ENCODE measurements around the gene OR5K1.

The OR5K1 gene

GRCh38 chr3:98462901-98463300, at the start of gene OR5K1:
Gene OR5K1, plus strand, starts transcription at chr3:98463201. Its CDS starts 6,376 bp downstream, at chr3:98469577.
- H3K27me3 ChIP-seq (ENCODE audit: control insufficient read depth, insufficient read depth, low read length), result no peaks in the 10 kb centered on the region
- H3K9ac ChIP-seq (ENCODE audit: low read depth, low read length), result no peak within 1 kb of the TSS
- no peaks in the 10 kb centered on the region for H3K36me3 ChIP-seq (ENCODE audit: control insufficient read depth, insufficient read depth, low read length)
- no peaks in the 10 kb centered on the region for H3K4me1 ChIP-seq (ENCODE audit: control insufficient read depth, insufficient read depth, low read length)
- H3K27ac ChIP-seq (ENCODE audit: low read depth, low read length), result no peak within 1 kb of the TSS
- H3K9me3 ChIP-seq (ENCODE audit: control insufficient read depth, insufficient read depth, low read length), result no peaks in the 10 kb centered on the region
- no peak within 1 kb of the TSS for H3K4me3 ChIP-seq (ENCODE audit: low read depth, low read length)

GRCh38 chr3:98432575-98432974, 30.4 kb upstream of the OR5K1 start:
- Histone ChIP-seq H3K27ac (ENCODE audit: low read depth, low read length) (no peak overlapping the region), H3K9me3 (ENCODE audit: control insufficient read depth, insufficient read depth, low read length) (peaks cover 3% of the 10 kb centered on the region), H3K36me3 (ENCODE audit: control insufficient read depth, insufficient read depth, low read length) (no peaks in the 10 kb centered on the region), H3K4me1 (ENCODE audit: control insufficient read depth, insufficient read depth, low read length) (no peaks in the 10 kb centered on the region), H3K27me3 (ENCODE audit: control insufficient read depth, insufficient read depth, low read length) (no peaks in the 10 kb centered on the region), H3K9ac (ENCODE audit: low read depth, low read length) (no peak overlapping the region), H3K4me3 (ENCODE audit: low read depth, low read length) (no peak overlapping the region)

- Histone ChIP-seq H3K36me3 (ENCODE audit: control insufficient read depth, insufficient read depth, low read length) (no peaks in the 10 kb centered on the region), H3K9me3 (ENCODE audit: control insufficient read depth, insufficient read depth, low read length) (peaks cover 3% of the 10 kb centered on the region), H3K27ac (ENCODE audit: low read depth, low read length) (no peak overlapping the region), H3K9ac (ENCODE audit: low read depth, low read length) (no peak overlapping the region), H3K4me3 (ENCODE audit: low read depth, low read length) (no peak overlapping the region), H3K4me1 (ENCODE audit: control insufficient read depth, insufficient read depth, low read length) (no peaks in the 10 kb centered on the region), H3K27me3 (ENCODE audit: control insufficient read depth, insufficient read depth, low read length) (no peaks in the 10 kb centered on the region)
These were observed 29.2 kb upstream of the OR5K1 start for GRCh38 chr3:98433764-98434163.

- Histone ChIP-seq H3K4me3 (ENCODE audit: low read depth, low read length) (no peak overlapping the region), H3K27me3 (ENCODE audit: control insufficient read depth, insufficient read depth, low read length) (no peaks in the 10 kb centered on the region), H3K9me3 (ENCODE audit: control insufficient read depth, insufficient read depth, low read length) (peaks cover 3% of the 10 kb centered on the region), H3K9ac (ENCODE audit: low read depth, low read length) (no peak overlapping the region), H3K4me1 (ENCODE audit: control insufficient read depth, insufficient read depth, low read length) (no peaks in the 10 kb centered on the region), H3K27ac (ENCODE audit: low read depth, low read length) (no peak overlapping the region), H3K36me3 (ENCODE audit: control insufficient read depth, insufficient read depth, low read length) (no peaks in the 10 kb centered on the region)
These were observed 28.6 kb upstream of the OR5K1 start for GRCh38 chr3:98434412-98434811.

GRCh38 chr3:98440283-98440682, 22.7 kb upstream of the OR5K1 start:
- no peaks in the 10 kb centered on the region for H3K4me1 ChIP-seq (ENCODE audit: control insufficient read depth, insufficient read depth, low read length)
- no peaks in the 10 kb centered on the region for H3K27me3 ChIP-seq (ENCODE audit: control insufficient read depth, insufficient read depth, low read length)
- H3K36me3 ChIP-seq (ENCODE audit: control insufficient read depth, insufficient read depth, low read length), result no peaks in the 10 kb centered on the region
- H3K9ac ChIP-seq (ENCODE audit: low read depth, low read length), result no peak overlapping the region
- H3K4me3 ChIP-seq (ENCODE audit: low read depth, low read length), result no peak overlapping the region
- H3K27ac ChIP-seq (ENCODE audit: low read depth, low read length), result no peak overlapping the region
- no peaks in the 10 kb centered on the region for H3K9me3 ChIP-seq (ENCODE audit: control insufficient read depth, insufficient read depth, low read length)

- Histone ChIP-seq H3K4me1 (ENCODE audit: control insufficient read depth, insufficient read depth, low read length) (no peaks in the 10 kb centered on the region), H3K9me3 (ENCODE audit: control insufficient read depth, insufficient read depth, low read length) (no peaks in the 10 kb centered on the region)
These were observed 17.0 kb upstream of the OR5K1 start for GRCh38 chr3:98445949-98446406.

GRCh38 chr3:98449606-98450193, 13.3 kb upstream of the OR5K1 start:
- H3K36me3 ChIP-seq (ENCODE audit: control insufficient read depth, insufficient read depth, low read length), result no peaks in the 10 kb centered on the region
- no peaks in the 10 kb centered on the region for H3K9me3 ChIP-seq (ENCODE audit: control insufficient read depth, insufficient read depth, low read length)
- H3K27ac ChIP-seq (ENCODE audit: low read depth, low read length), result no peak overlapping the region
- no peaks in the 10 kb centered on the region for H3K4me1 ChIP-seq (ENCODE audit: control insufficient read depth, insufficient read depth, low read length)
- no peak overlapping the region for H3K4me3 ChIP-seq (ENCODE audit: low read depth, low read length)
- no peaks in the 10 kb centered on the region for H3K27me3 ChIP-seq (ENCODE audit: control insufficient read depth, insufficient read depth, low read length)
- no peak overlapping the region for H3K9ac ChIP-seq (ENCODE audit: low read depth, low read length)

More at GRCh38 chr3:98445949-98446406, 17.0 kb upstream of the OR5K1 start:
- no peak overlapping the region for H3K27ac ChIP-seq (ENCODE audit: low read depth, low read length)
- no peaks in the 10 kb centered on the region for H3K36me3 ChIP-seq (ENCODE audit: control insufficient read depth, insufficient read depth, low read length)
- H3K9ac ChIP-seq (ENCODE audit: low read depth, low read length), result no peak overlapping the region
- H3K4me3 ChIP-seq (ENCODE audit: low read depth, low read length), result no peak overlapping the region
- no peaks in the 10 kb centered on the region for H3K27me3 ChIP-seq (ENCODE audit: control insufficient read depth, insufficient read depth, low read length)

- Histone ChIP-seq H3K4me1 (ENCODE audit: control insufficient read depth, insufficient read depth, low read length) (no peaks in the 10 kb centered on the region), H3K9me3 (ENCODE audit: control insufficient read depth, insufficient read depth, low read length) (no peaks in the 10 kb centered on the region), H3K27me3 (ENCODE audit: control insufficient read depth, insufficient read depth, low read length) (no peaks in the 10 kb centered on the region), H3K4me3 (ENCODE audit: low read depth, low read length) (no peak overlapping the region), H3K27ac (ENCODE audit: low read depth, low read length) (no peak overlapping the region), H3K36me3 (ENCODE audit: control insufficient read depth, insufficient read depth, low read length) (no peaks in the 10 kb centered on the region), H3K9ac (ENCODE audit: low read depth, low read length) (no peak overlapping the region)
These were observed 12.6 kb upstream of the OR5K1 start for GRCh38 chr3:98450372-98450771.

- Histone ChIP-seq H3K4me3 (ENCODE audit: low read depth, low read length) (no peak overlapping the region), H3K36me3 (ENCODE audit: control insufficient read depth, insufficient read depth, low read length) (no peaks in the 10 kb centered on the region), H3K27me3 (ENCODE audit: control insufficient read depth, insufficient read depth, low read length) (no peaks in the 10 kb centered on the region)
These were observed 9.2 kb upstream of the OR5K1 start for GRCh38 chr3:98453827-98454226.

GRCh38 chr3:98454929-98455328, 8.1 kb upstream of the OR5K1 start:
- no peaks in the 10 kb centered on the region for H3K36me3 ChIP-seq (ENCODE audit: control insufficient read depth, insufficient read depth, low read length)
- no peak overlapping the region for H3K9ac ChIP-seq (ENCODE audit: low read depth, low read length)
- H3K4me1 ChIP-seq (ENCODE audit: control insufficient read depth, insufficient read depth, low read length), result no peaks in the 10 kb centered on the region
- H3K27ac ChIP-seq (ENCODE audit: low read depth, low read length), result no peak overlapping the region
- H3K9me3 ChIP-seq (ENCODE audit: control insufficient read depth, insufficient read depth, low read length), result no peaks in the 10 kb centered on the region
- H3K4me3 ChIP-seq (ENCODE audit: low read depth, low read length), result no peak overlapping the region
- H3K27me3 ChIP-seq (ENCODE audit: control insufficient read depth, insufficient read depth, low read length), result no peaks in the 10 kb centered on the region

More at GRCh38 chr3:98453827-98454226, 9.2 kb upstream of the OR5K1 start:
- Histone ChIP-seq H3K9me3 (ENCODE audit: control insufficient read depth, insufficient read depth, low read length) (no peaks in the 10 kb centered on the region), H3K27ac (ENCODE audit: low read depth, low read length) (no peak overlapping the region), H3K9ac (ENCODE audit: low read depth, low read length) (no peak overlapping the region), H3K4me1 (ENCODE audit: control insufficient read depth, insufficient read depth, low read length) (no peaks in the 10 kb centered on the region)

- Histone ChIP-seq H3K27ac (ENCODE audit: low read depth, low read length) (no peak overlapping the region), H3K9me3 (ENCODE audit: control insufficient read depth, insufficient read depth, low read length) (no peaks in the 10 kb centered on the region), H3K36me3 (ENCODE audit: control insufficient read depth, insufficient read depth, low read length) (no peaks in the 10 kb centered on the region), H3K9ac (ENCODE audit: low read depth, low read length) (no peak overlapping the region), H3K4me1 (ENCODE audit: control insufficient read depth, insufficient read depth, low read length) (no peaks in the 10 kb centered on the region), H3K4me3 (ENCODE audit: low read depth, low read length) (no peak overlapping the region), H3K27me3 (ENCODE audit: control insufficient read depth, insufficient read depth, low read length) (no peaks in the 10 kb centered on the region)
These were observed 5.5 kb upstream of the OR5K1 start for GRCh38 chr3:98457543-98457942.
